Measurements from ENCODE around the gene ZFYVE16. TPM values are rescaled to one million over a fixed set of nuclear protein-coding genes. Genes with fewer than 3 reads are reported as not detected.

Gene ZFYVE16
- total RNA-seq, 1 experiment from 2014 or later: 20.3 TPM

DNA sequence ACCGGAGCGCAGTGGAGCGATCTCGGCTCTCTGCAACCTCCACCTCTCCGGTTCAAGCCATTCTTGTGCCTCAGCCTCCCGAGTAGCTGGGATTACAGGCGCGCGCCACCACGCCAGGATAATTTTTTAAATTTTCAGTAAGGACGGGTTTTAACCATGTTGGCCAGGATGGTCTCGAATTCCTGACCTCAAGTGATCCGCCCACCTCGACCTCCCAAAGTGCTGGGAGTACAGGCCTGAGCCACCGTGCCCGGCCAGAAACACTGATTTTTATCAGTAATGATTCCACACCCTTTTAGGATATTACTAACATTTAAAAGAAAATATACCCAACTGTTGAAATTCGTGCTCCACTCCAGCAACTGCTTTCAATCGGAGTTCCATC is 79.6 kb downstream of the ZFYVE16 start:
- DNase-seq (ENCODE audit: low read depth): peak; percentile 1

- peak; percentile 88 for DNase-seq (ENCODE audit: low read depth)
Measured at GRCh38 chr5:80487829-80488721, 80.2 kb downstream of the ZFYVE16 start, which contains the start of gene FAM151B. TSS of gene FAM151B (plus strand) at chr5:80488100. CDS start at chr5:80488124, 24 bp downstream.

GRCh38 chr5:80491296-80491695 is 83.4 kb downstream of the ZFYVE16 start:
- DNase-seq (ENCODE audit: low read depth): no peak

- DNase-seq (ENCODE audit: low read depth): no peak
Measured at GRCh38 chr5:80492741-80493140, 84.9 kb downstream of the ZFYVE16 start.

DNA sequence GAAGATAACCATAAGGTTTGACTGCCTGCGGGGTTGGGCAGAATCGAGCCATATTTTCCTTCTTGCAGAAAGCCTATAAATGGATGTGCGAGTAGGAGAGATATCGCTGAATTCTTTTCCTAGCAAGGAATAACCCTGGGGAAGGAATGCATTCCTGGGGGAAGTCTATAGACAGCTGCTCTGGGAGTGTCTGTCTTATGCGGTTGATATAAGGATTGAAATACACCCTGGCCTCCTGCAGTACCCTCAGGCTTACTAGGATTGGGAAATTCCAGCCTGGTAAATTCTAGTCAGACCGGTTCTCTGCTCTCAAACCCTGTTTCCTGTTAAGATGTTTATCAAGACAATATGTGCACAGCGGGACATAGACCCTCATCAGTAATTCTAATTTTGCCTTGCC is 85.6 kb downstream of the ZFYVE16 start:
- DNase-seq (ENCODE audit: low read depth): peak; percentile 56

DNA sequence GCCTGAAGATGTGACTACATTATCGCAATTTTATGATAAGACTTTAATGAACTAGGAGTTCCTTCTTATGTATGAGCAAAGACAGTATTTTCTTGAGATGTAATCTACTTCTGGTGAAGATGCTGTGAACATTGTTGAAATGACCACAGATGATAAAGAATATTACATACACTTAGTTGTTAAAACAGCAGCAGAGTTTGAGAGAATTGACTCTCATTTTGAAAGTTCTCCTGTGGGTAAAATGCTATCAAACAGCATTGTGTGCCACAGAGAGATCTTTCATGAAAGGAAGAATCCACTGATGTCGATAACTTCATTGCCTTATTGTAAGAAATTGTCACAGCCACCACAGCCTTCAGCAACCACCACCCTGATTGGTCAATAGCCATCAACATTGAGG is 88.0 kb downstream of the ZFYVE16 start:
- no peak for DNase-seq (ENCODE audit: low read depth)

- DNase-seq (ENCODE audit: low read depth): no peak
Measured at GRCh38 chr5:80502800-80503199, 94.9 kb downstream of the ZFYVE16 start.

GRCh38 chr5:80503641-80504040 is 95.8 kb downstream of the ZFYVE16 start:
- DNase-seq (ENCODE audit: low read depth): no peak

GRCh38 chr5:80504833-80505232 is 97.0 kb downstream of the ZFYVE16 start:
- DNase-seq (ENCODE audit: low read depth): no peak

DNA sequence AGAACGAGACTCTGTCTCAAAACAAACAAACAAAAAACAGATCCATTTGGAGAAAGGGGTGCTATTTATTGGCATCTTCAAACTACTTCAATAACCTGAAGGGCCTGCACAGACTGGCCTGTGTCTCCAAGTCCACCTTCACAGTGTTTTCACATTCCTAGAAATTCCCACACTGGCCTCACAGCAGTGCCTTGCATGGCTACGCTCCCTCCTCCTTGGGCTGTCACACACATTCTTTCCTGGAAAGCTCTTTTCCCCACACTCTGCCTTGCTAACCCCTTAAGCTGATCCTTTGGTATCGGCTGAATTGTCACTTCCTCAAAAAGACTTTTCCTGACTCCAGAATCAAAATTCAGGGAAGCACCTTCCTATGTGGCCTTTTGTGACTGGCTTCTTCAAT is 99.8 kb downstream of the ZFYVE16 start:
- no peak for DNase-seq (ENCODE audit: low read depth)

DNA sequence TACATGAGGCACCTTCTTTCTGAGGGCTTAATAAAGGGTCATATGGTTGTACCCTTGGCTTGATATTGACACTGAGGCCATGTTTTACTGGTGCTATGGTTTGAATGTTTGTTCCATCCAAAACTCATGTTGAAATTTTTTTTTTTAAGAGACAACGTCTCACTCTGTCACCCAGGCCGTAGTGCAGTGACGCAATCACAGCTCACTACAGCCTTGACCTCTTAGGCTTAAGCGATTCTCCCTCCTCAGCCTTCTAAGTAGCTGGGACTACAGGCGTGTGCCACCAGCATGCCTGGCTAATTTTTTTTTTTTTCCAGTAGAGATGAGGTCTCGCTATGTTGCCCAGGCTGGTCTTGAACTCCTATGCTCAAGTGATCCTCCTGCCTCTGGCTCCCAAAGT is 101.0 kb downstream of the ZFYVE16 start:
- DNase-seq (ENCODE audit: low read depth): no peak

GRCh38 chr5:80509362-80509761 is 101.5 kb downstream of the ZFYVE16 start:
- no peak for DNase-seq (ENCODE audit: low read depth)

DNA sequence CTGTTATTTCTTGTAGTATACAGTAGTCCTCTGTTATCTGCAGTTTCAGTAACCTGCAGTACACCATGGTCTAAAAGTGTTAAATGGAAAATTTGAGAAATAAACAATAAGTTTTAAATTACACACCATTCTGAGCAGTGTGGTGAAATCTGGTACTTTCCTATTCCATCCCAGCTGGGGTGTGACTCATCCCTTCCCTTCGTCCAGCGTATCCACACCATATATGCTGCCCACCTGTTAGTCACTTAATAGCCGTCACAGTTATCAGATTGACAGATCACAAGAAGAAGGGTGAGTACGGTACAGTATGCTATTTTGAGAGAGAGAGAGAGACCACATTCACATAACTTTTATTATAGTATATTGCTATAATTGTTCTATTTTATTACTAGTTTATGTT is 109.0 kb downstream of the ZFYVE16 start:
- peak; percentile 86 for DNase-seq (ENCODE audit: low read depth)

Other genes starting within 250 kb of the ZFYVE16 start
- 2.5 and 3.0 TPM in 2 replicates for gene SERINC5, start 152.0 kb upstream of the ZFYVE16 start, total RNA-seq (2014; rRNA removed; shearing (Covaris generic))
- not detected in 2 replicates for gene SPZ1, start 88.1 kb upstream of the ZFYVE16 start, total RNA-seq (2014; rRNA removed; shearing (Covaris generic))
- gene FAM151B, start 80.0 kb downstream of the ZFYVE16 start, total RNA-seq (2014; rRNA removed; shearing (Covaris generic)): 2.7 and 4.6 TPM in 2 replicates
- gene ANKRD34B, start 162.2 kb downstream of the ZFYVE16 start, total RNA-seq (2014; rRNA removed; shearing (Covaris generic)): not detected in 2 replicates
- 6.6 and 10.1 TPM in 2 replicates for gene MSH3, start 246.6 kb downstream of the ZFYVE16 start, total RNA-seq (2014; rRNA removed; shearing (Covaris generic))
- gene DHFR, start 246.9 kb downstream of the ZFYVE16 start, total RNA-seq (2014; rRNA removed; shearing (Covaris generic)): 67.8 and 81.2 TPM in 2 replicates

All from RPMI7951 (cell line).